Measurements from ENCODE around the gene CST4. TPM values are rescaled to one million over a fixed set of nuclear protein-coding genes. Genes with fewer than 3 reads are reported as not detected.

CST4 gene
- total and polyA plus RNA-seq, 10 donors: not detected

DNA sequence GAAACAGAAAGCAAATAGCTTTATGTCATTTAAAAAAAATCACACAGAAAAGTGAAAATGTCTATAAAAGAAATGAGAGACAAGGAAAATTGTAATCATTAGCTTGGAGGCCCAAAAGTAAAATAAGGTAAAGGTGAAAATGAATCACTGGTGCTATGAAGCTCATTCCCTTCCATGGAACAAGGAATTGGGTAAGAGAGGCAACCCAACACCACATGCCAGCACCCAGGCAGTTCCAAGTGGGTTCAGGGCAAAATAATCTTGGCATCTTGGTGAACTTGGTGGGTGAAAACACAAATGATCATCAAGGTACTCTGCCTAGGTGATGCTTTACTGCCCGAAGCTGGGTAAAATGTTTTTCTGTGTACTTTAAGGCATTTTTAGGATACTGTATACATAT lies 16.7 kb downstream of the CST4 start:
- no peaks in the 10 kb centered on the region for H3K9me3 ChIP-seq
- no peaks in the 10 kb centered on the region for H3K27me3 ChIP-seq (replicated peaks in 1 of 7)
- no peak for DNase-seq
- TF ChIP-seq, protein P1, sequence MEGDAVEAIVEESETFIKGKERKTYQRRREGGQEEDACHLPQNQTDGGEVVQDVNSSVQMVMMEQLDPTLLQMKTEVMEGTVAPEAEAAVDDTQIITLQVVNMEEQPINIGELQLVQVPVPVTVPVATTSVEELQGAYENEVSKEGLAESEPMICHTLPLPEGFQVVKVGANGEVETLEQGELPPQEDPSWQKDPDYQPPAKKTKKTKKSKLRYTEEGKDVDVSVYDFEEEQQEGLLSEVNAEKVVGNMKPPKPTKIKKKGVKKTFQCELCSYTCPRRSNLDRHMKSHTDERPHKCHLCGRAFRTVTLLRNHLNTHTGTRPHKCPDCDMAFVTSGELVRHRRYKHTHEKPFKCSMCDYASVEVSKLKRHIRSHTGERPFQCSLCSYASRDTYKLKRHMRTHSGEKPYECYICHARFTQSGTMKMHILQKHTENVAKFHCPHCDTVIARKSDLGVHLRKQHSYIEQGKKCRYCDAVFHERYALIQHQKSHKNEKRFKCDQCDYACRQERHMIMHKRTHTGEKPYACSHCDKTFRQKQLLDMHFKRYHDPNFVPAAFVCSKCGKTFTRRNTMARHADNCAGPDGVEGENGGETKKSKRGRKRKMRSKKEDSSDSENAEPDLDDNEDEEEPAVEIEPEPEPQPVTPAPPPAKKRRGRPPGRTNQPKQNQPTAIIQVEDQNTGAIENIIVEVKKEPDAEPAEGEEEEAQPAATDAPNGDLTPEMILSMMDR (IDR thresholded peaks at IDR 0.05 in 8 of 11, conservative IDR thresholded peaks at IDR 0.05 in 3 of 11): no peak
- TF ChIP-seq POLR2A (IDR thresholded peaks at IDR 0.05) (no peak), POLR2AphosphoS5 (IDR thresholded peaks at IDR 0.05) (no peak)
- no peak overlapping the region for H3K27ac ChIP-seq
- no peaks in the 10 kb centered on the region for H3K4me1 ChIP-seq
- intact Hi-C loops (cut with DNase I; ENCODE audit: low total_unique reads): no loop called here
- no peaks in the 10 kb centered on the region for H3K36me3 ChIP-seq
- no peak overlapping the region for H3K4me3 ChIP-seq
- 84 to 100% (median 95%) methylated on average over 1 of the region's 1 CpG for WGBS, 5 donors

DNA sequence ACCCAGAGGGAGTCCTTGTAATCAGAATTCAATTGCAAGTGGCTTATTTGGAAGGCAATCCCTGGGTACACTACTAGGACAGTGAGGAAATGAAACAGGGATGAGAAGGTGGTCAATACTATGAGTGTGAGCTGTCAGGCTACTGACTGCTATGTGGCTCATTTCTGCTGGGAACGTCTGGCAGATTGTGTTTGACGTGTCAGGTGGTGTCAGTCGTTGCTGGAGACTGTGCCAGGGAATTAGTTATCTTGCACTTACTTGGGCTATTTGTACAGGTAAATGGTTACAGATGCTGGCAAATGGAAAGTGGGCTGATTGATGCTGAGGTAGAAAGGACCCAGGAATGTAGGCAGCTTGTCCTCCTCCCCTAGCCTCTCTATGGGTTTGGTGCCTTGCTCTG lies 17.4 kb downstream of the CST4 start:
- no peak for TF ChIP-seq POLR2AphosphoS5 (IDR thresholded peaks at IDR 0.05)
- no peak for TF ChIP-seq POLR2A (IDR thresholded peaks at IDR 0.05)
- TF ChIP-seq, protein P1 (IDR thresholded peaks at IDR 0.05 in 8 of 11, conservative IDR thresholded peaks at IDR 0.05 in 3 of 11): no peak
- H3K36me3 ChIP-seq: no peaks in the 10 kb centered on the region

DNA sequence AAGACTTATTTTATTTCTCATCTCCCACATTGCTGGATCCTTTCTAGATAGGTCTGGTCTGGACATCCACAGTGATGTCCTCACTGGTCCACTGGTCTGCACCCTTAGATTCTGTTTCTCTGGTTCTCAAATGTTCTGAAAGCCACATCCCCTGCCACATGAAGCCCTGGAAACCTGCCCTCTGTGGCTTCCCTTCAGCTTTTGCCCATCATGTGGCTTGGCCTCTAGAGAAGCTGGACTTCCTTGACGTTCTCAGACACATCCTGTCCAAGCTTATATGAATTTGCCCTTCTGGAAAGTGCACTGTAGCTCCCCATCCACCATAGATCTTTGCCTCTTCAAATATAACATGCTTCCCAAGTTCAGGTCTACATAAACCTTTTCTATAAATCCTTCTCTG lies 18.5 kb downstream of the CST4 start:
- Histone ChIP-seq H3K4me1 (no peaks in the 10 kb centered on the region), H3K9me3 (no peaks in the 10 kb centered on the region), H3K36me3 (no peaks in the 10 kb centered on the region), H3K4me3 (no peak overlapping the region), H3K27ac (no peak overlapping the region), H3K27me3 (replicated peaks in 1 of 7) (no peaks in the 10 kb centered on the region)
- no peak for TF ChIP-seq POLR2A (IDR thresholded peaks at IDR 0.05)
- TF ChIP-seq POLR2AphosphoS5 (IDR thresholded peaks at IDR 0.05): no peak
- TF ChIP-seq, protein P1 (IDR thresholded peaks at IDR 0.05 in 8 of 11, conservative IDR thresholded peaks at IDR 0.05 in 3 of 11): no peak
- intact Hi-C loops (cut with DNase I; ENCODE audit: low total_unique reads): no loop called here
- WGBS, 5 donors: 0 to 20% (median 19%) methylated on average over 1 of the region's 1 CpG
- DNase-seq: no peak

More for the DNA sequence above, 17.4 kb downstream of the CST4 start:
- Histone ChIP-seq H3K27ac (no peak overlapping the region), H3K4me3 (no peak overlapping the region), H3K9me3 (no peaks in the 10 kb centered on the region), H3K27me3 (replicated peaks in 1 of 7) (no peaks in the 10 kb centered on the region), H3K4me1 (no peaks in the 10 kb centered on the region)
- WGBS, 5 donors: 72 to 94% (median 83%) methylated on average over 3 of the region's 3 CpGs
- DNase-seq: no peak
- intact Hi-C loops (cut with DNase I; ENCODE audit: low total_unique reads): no loop called here

DNA sequence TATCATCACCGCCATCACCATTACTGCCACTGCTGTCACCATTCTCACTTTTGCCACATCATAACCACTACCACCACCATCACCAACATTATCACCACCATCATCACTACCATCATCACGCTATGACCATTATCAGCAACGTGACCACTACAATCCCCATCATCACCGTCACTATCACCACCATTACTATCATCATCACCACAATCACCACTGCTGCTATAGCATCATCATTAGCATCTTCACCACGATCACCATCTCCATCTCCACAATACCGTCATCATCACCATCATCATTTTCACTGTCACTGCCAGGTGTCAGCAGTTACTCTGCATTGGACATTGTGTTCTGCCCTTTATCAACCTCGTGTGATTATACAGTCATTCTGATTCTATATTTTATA lies 19.0 kb downstream of the CST4 start:
- TF ChIP-seq POLR2A (IDR thresholded peaks at IDR 0.05) (no peak), POLR2AphosphoS5 (IDR thresholded peaks at IDR 0.05) (no peak)
- TF ChIP-seq, protein P1 (IDR thresholded peaks at IDR 0.05 in 8 of 11, conservative IDR thresholded peaks at IDR 0.05 in 3 of 11): no peak
- Histone ChIP-seq H3K27me3 (replicated peaks in 1 of 7) (no peaks in the 10 kb centered on the region), H3K4me3 (no peak overlapping the region), H3K27ac (no peak overlapping the region), H3K9me3 (no peaks in the 10 kb centered on the region), H3K36me3 (no peaks in the 10 kb centered on the region), H3K4me1 (no peaks in the 10 kb centered on the region)
- WGBS, 5 donors: 86 to 91% (median 87%) methylated on average over 7 of the region's 7 CpGs
- DNase-seq: no peak
- intact Hi-C loops (cut with DNase I; ENCODE audit: low total_unique reads): no loop called here
